ENCODE data around the gene CNKSR2. TPM values are rescaled to one million over a fixed set of nuclear protein-coding genes. Genes with fewer than 3 reads are reported as not detected.

Gene CNKSR2
- total and polyA plus RNA-seq, 4 donors, result 0.55 to 3.3 (median 2.0) TPM

- no peaks in the 10 kb centered on the region for H3K4me1 ChIP-seq (ENCODE audit: control insufficient read depth in 4 of 4, insufficient read depth in 4 of 4, low read length in 3 of 4)
- TF ChIP-seq EGR1 (IDR thresholded peaks at IDR 0.05; ENCODE audit: low read depth in 2 of 2) (no peak), FOXA2 (IDR thresholded peaks at IDR 0.05) (no peak), NR2F2 (IDR thresholded peaks at IDR 0.05) (no peak), RAD21 (IDR thresholded peaks at IDR 0.05) (no peak), FOXA1 (IDR thresholded peaks at IDR 0.05) (no peak), RXRA (IDR thresholded peaks at IDR 0.05) (no peak), HNF4A (conservative IDR thresholded peaks at IDR 0.05) (no peak), REST (IDR thresholded peaks at IDR 0.05) (no peak), GABPA (IDR thresholded peaks at IDR 0.05 in 1 of 2, conservative IDR thresholded peaks at IDR 0.05 in 1 of 2) (no peak), SP1 (IDR thresholded peaks at IDR 0.05) (no peak), TAF1 (conservative IDR thresholded peaks at IDR 0.05) (no peak), MAX (IDR thresholded peaks at IDR 0.05) (no peak), JUND (IDR thresholded peaks at IDR 0.05) (no peak)
- TF ChIP-seq, protein P1, sequence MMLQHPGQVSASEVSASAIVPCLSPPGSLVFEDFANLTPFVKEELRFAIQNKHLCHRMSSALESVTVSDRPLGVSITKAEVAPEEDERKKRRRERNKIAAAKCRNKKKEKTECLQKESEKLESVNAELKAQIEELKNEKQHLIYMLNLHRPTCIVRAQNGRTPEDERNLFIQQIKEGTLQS (IDR thresholded peaks at IDR 0.05), result no peak
- TF ChIP-seq, protein P2, sequence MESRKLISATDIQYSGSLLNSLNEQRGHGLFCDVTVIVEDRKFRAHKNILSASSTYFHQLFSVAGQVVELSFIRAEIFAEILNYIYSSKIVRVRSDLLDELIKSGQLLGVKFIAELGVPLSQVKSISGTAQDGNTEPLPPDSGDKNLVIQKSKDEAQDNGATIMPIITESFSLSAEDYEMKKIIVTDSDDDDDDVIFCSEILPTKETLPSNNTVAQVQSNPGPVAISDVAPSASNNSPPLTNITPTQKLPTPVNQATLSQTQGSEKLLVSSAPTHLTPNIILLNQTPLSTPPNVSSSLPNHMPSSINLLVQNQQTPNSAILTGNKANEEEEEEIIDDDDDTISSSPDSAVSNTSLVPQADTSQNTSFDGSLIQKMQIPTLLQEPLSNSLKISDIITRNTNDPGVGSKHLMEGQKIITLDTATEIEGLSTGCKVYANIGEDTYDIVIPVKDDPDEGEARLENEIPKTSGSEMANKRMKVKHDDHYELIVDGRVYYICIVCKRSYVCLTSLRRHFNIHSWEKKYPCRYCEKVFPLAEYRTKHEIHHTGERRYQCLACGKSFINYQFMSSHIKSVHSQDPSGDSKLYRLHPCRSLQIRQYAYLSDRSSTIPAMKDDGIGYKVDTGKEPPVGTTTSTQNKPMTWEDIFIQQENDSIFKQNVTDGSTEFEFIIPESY (IDR thresholded peaks at IDR 0.05), result no peak
- TF ChIP-seq, protein P3, sequence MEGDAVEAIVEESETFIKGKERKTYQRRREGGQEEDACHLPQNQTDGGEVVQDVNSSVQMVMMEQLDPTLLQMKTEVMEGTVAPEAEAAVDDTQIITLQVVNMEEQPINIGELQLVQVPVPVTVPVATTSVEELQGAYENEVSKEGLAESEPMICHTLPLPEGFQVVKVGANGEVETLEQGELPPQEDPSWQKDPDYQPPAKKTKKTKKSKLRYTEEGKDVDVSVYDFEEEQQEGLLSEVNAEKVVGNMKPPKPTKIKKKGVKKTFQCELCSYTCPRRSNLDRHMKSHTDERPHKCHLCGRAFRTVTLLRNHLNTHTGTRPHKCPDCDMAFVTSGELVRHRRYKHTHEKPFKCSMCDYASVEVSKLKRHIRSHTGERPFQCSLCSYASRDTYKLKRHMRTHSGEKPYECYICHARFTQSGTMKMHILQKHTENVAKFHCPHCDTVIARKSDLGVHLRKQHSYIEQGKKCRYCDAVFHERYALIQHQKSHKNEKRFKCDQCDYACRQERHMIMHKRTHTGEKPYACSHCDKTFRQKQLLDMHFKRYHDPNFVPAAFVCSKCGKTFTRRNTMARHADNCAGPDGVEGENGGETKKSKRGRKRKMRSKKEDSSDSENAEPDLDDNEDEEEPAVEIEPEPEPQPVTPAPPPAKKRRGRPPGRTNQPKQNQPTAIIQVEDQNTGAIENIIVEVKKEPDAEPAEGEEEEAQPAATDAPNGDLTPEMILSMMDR (IDR thresholded peaks at IDR 0.05; ENCODE audit: low read depth, low read length, missing input control), result no peak
- no peaks in the 10 kb centered on the region for H3K9me3 ChIP-seq (ENCODE audit: control insufficient read depth in 4 of 4, low read length in 3 of 4)
- H3K27ac ChIP-seq (ENCODE audit: low read depth in 1 of 2, low read length in 2 of 2), result no peak overlapping the region
- no peak overlapping the region for H3K4me3 ChIP-seq (ENCODE audit: low read depth in 1 of 3, low read length in 3 of 3)
- no peak for DNase-seq (ENCODE audit: low spot score)
- no peaks in the 10 kb centered on the region for H3K36me3 ChIP-seq (ENCODE audit: control insufficient read depth in 4 of 4, insufficient read depth in 3 of 4, low read depth in 1 of 4, low read length in 3 of 4)
- no peak overlapping the region for H3K9ac ChIP-seq (ENCODE audit: low read depth in 1 of 2, low read length in 2 of 2)
- WGBS, result 92% methylated on average over 1 of the region's 1 CpG
- H3K27me3 ChIP-seq (ENCODE audit: control insufficient read depth in 4 of 4, insufficient read depth in 4 of 4, low read length in 3 of 4), result no peaks in the 10 kb centered on the region
Observed at GRCh38 chrX:21493226-21493830, 119.1 kb downstream of the CNKSR2 start.
